GM10266 (cell line): ENCODE data around the gene GMCL1.

Source experiments
- DNase-seq: peaks from one replicate; pipeline ENCODE4 v3.0.0; 2012; ENCODE audit errors: extremely low spot score
- TF ChIP-seq, protein P1 (sequence below): IDR thresholded peaks from 2 replicates; pipeline ENCODE4 v1.5.1; 2012; ENCODE audit warnings: mild to moderate bottlenecking, low read depth; ENCODE audit not compliant: control insufficient read depth, insufficient read depth; ENCODE audit errors: missing control alignments

Gene GMCL1

GRCh38 chr2:69843993-69844392, 14.5 kb downstream of the GMCL1 start:
- no peak for DNase-seq

GRCh38 chr2:69844560-69844959, 15.1 kb downstream of the GMCL1 start:
- no peak for DNase-seq
- TF ChIP-seq, protein P1, sequence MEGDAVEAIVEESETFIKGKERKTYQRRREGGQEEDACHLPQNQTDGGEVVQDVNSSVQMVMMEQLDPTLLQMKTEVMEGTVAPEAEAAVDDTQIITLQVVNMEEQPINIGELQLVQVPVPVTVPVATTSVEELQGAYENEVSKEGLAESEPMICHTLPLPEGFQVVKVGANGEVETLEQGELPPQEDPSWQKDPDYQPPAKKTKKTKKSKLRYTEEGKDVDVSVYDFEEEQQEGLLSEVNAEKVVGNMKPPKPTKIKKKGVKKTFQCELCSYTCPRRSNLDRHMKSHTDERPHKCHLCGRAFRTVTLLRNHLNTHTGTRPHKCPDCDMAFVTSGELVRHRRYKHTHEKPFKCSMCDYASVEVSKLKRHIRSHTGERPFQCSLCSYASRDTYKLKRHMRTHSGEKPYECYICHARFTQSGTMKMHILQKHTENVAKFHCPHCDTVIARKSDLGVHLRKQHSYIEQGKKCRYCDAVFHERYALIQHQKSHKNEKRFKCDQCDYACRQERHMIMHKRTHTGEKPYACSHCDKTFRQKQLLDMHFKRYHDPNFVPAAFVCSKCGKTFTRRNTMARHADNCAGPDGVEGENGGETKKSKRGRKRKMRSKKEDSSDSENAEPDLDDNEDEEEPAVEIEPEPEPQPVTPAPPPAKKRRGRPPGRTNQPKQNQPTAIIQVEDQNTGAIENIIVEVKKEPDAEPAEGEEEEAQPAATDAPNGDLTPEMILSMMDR, result no peak

More at GRCh38 chr2:69843993-69844392, 14.5 kb downstream of the GMCL1 start:
- TF ChIP-seq, protein P1, result no peak

- TF ChIP-seq, protein P1, result no peak
- DNase-seq, result no peak
These were observed 17.0 kb downstream of the GMCL1 start for GRCh38 chr2:69846182-69847067.

GRCh38 chr2:69847068-69847828, 17.8 kb downstream of the GMCL1 start:
- no peak for DNase-seq
- TF ChIP-seq, protein P1, result no peak

DNA sequence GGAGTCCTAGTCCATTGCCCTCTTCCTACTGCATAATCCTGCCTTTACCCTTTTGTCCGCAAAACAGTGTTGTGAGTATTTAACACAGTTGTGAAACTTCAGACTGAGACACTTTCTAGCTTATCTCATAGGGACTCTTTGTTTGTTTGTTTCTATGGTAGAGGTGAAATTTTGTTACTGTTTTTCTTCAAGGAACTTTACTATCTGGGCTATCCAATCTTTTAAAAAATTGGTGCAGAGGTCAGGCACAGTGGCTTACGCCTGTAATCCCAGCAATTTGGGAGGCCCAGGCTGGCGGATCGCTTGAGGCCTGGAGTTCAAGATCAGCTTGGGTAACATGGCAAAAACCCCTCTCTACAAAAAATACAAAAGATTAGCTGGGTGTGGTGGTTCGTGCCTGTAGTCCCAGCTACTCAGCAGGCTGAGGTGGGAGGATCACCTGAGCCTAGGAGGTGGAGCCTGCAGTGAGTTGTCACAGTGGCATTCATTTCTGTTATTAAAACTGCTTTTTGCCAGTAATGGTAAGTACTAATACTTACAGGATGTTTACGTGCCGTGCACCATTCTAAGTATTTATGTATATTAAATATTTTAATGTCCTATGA, 18.8 kb downstream of the GMCL1 start:
- TF ChIP-seq, protein P1, result no peak
- DNase-seq, result no peak

GRCh38 chr2:69858261-69858660, 28.8 kb downstream of the GMCL1 start:
- no peak for DNase-seq
- TF ChIP-seq, protein P1, result no peak
